ENCODE data around the gene WNT8A. TPM values are rescaled to one million over a fixed set of nuclear protein-coding genes. Genes with fewer than 3 reads are reported as not detected.

The WNT8A gene
- polyA plus RNA-seq, 1 donor = not detected

- no peak for DNase-seq (ENCODE audit: low read depth)
Measured at GRCh38 chr5:138091685-138092084, 7.9 kb downstream of the WNT8A start.

GRCh38 chr5:138092301-138092700, 8.5 kb downstream of the WNT8A start:
- DNase-seq (ENCODE audit: low read depth) = no peak

- DNase-seq (ENCODE audit: low read depth) = no peak
Measured at GRCh38 chr5:138093036-138093435, 9.2 kb downstream of the WNT8A start.

- no peak for DNase-seq (ENCODE audit: low read depth)
Measured at GRCh38 chr5:138095100-138095907, 11.5 kb downstream of the WNT8A start.

- no peak for DNase-seq (ENCODE audit: low read depth)
Measured at GRCh38 chr5:138096363-138096762, 12.5 kb downstream of the WNT8A start.

- DNase-seq (ENCODE audit: low read depth) = no peak
Measured at GRCh38 chr5:138096997-138097828, 13.4 kb downstream of the WNT8A start.

GRCh38 chr5:138102454-138103318, 18.9 kb downstream of the WNT8A start:
- no peak for DNase-seq (ENCODE audit: low read depth)

- no peak for DNase-seq (ENCODE audit: low read depth)
Measured at GRCh38 chr5:138103319-138103637, 19.4 kb downstream of the WNT8A start.

- DNase-seq (ENCODE audit: low read depth) = no peak
Measured at GRCh38 chr5:138105709-138106108, 21.9 kb downstream of the WNT8A start.

GRCh38 chr5:138107213-138107612, 23.4 kb downstream of the WNT8A start:
- DNase-seq (ENCODE audit: low read depth) = no peak

GRCh38 chr5:138109463-138110265, 25.8 kb downstream of the WNT8A start:
- DNase-seq (ENCODE audit: low read depth) = no peak

- no peak for DNase-seq (ENCODE audit: low read depth)
Measured at GRCh38 chr5:138110266-138110963, 26.6 kb downstream of the WNT8A start.

- DNase-seq (ENCODE audit: low read depth) = no peak
Measured at GRCh38 chr5:138111181-138111580, 27.3 kb downstream of the WNT8A start.

- no peak for DNase-seq (ENCODE audit: low read depth)
Measured at GRCh38 chr5:138111937-138112336, 28.1 kb downstream of the WNT8A start.

- DNase-seq (ENCODE audit: low read depth) = no peak
Measured at GRCh38 chr5:138115254-138115653, 31.4 kb downstream of the WNT8A start.

- DNase-seq (ENCODE audit: low read depth) = no peak
Measured at GRCh38 chr5:138128334-138128733, 44.5 kb downstream of the WNT8A start.

- DNase-seq (ENCODE audit: low read depth) = no peak
Measured at GRCh38 chr5:138129347-138129746, 45.5 kb downstream of the WNT8A start.

GRCh38 chr5:138132543-138132942, 48.7 kb downstream of the WNT8A start:
- no peak for DNase-seq (ENCODE audit: low read depth)

GRCh38 chr5:138138949-138139780, 55.3 kb downstream of the WNT8A start, which contains the start of gene NME5:
Gene NME5, minus strand, starts transcription at chr5:138139428. Its CDS starts 648 bp downstream, at chr5:138138780.
- DNase-seq (ENCODE audit: low read depth) = no peak

- DNase-seq (ENCODE audit: low read depth) = no peak
Measured at GRCh38 chr5:138139781-138140090, 55.9 kb downstream of the WNT8A start.

Measured in forelimb muscle (tissue), 1 donor.